NCI-H1694 treated with DMSO at 0.1 percent for 48 hours (cell line): ENCODE results near the gene EFTUD2.

Experiments
- DNase-seq: peaks from one replicate; lab custom pipeline; 2025; lab: John Stamatoyannopoulos, UW

EFTUD2 gene

GRCh38 chr17:44887971-44888954 is 11.0 kb downstream of the EFTUD2 start:
- DNase-seq = no peak

GRCh38 chr17:44887016-44887415 is 12.2 kb downstream of the EFTUD2 start:
- no peak for DNase-seq

- no peak for DNase-seq
Observed at GRCh38 chr17:44884941-44885340, 14.3 kb downstream of the EFTUD2 start.

GRCh38 chr17:44881145-44881544 is 18.1 kb downstream of the EFTUD2 start:
- no peak for DNase-seq

- no peak for DNase-seq
Observed at GRCh38 chr17:44880062-44880461, 19.2 kb downstream of the EFTUD2 start.

- DNase-seq = no peak
Observed at GRCh38 chr17:44879376-44879775, 19.9 kb downstream of the EFTUD2 start.

- DNase-seq = peak; percentile 39
Observed at GRCh38 chr17:44878627-44879221, 20.5 kb downstream of the EFTUD2 start.

- no peak for DNase-seq
Observed at GRCh38 chr17:44877121-44877520, 22.1 kb downstream of the EFTUD2 start.

GRCh38 chr17:44875761-44876160 is 23.5 kb downstream of the EFTUD2 start:
- no peak for DNase-seq

GRCh38 chr17:44872131-44872768 is 27.0 kb downstream of the EFTUD2 start:
- DNase-seq = peak; percentile 87

GRCh38 chr17:44871556-44871955 is 27.7 kb downstream of the EFTUD2 start:
- no peak for DNase-seq

GRCh38 chr17:44867841-44868240 is 31.4 kb downstream of the EFTUD2 start:
- DNase-seq = no peak

GRCh38 chr17:44865931-44866330 is 33.3 kb downstream of the EFTUD2 start:
- no peak for DNase-seq

GRCh38 chr17:44865231-44865660 is 34.0 kb downstream of the EFTUD2 start:
- DNase-seq = peak; percentile 73

GRCh38 chr17:44864831-44865230 is 34.4 kb downstream of the EFTUD2 start:
- DNase-seq = no peak

GRCh38 chr17:44863061-44863918 is 36.0 kb downstream of the EFTUD2 start:
- DNase-seq = no peak

- DNase-seq = no peak
Observed at GRCh38 chr17:44862278-44862914, 36.8 kb downstream of the EFTUD2 start.

- DNase-seq = no peak
Observed at GRCh38 chr17:44859701-44860100, 39.5 kb downstream of the EFTUD2 start.

- no peak for DNase-seq
Observed at GRCh38 chr17:44854192-44854591, 45.1 kb downstream of the EFTUD2 start.

- DNase-seq = no peak
Observed at GRCh38 chr17:44850612-44851011, 48.6 kb downstream of the EFTUD2 start.

- DNase-seq = no peak
Observed at GRCh38 chr17:44850025-44850424, 49.2 kb downstream of the EFTUD2 start.
